ENCODE measurements around the gene GDF2.

DNA sequence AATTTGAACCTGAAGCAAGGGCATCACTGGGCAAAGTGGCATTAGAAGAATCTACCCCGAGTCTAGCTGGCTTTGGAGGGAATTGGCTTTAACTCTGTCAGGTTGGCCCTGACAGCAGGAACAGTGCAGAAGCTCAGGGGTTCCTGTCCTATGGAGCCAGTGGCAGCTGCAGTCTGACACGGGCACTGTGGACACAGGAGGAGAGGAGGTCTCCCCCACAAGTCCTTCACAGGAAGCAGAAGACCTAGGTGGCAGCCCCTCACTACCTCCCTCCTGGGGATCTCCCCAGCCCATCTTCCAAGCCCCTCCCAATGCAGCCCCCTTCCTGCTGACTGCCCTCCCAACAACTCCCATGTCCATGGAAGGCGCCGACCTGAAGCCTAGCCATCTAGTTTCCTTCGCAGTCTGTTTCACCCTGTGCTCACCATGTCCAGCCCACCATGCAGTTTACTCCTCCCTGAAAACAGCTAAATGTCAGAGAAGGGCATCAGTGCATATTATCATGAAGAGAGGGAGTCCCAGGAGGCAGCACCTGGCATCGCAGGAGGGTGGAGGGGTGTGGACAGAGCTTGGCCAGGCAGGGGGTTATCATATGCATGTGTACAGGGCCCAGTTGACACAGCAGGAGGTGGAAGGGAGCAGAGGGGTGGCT lies 40.1 kb upstream of the GDF2 start:
- TF ChIP-seq GATA2 (IDR thresholded peaks at IDR 0.05; ENCODE audit: low read depth, low read length): no peak
- no peak for TF ChIP-seq GATA3 (IDR thresholded peaks at IDR 0.05; ENCODE audit: low read depth, low read length)

All from SH-SY5Y (cell line).